DND-41 (cell line): ENCODE data around the gene IFI44.

ENCODE experiments used
- EZH2 ChIP-seq: IDR thresholded peaks from 3 replicates; pipeline ENCODE4 v1.6.1; 2012; ENCODE audit warnings: borderline replicate concordance, low read depth, mild to moderate bottlenecking, moderate library complexity, low read length, inconsistent platforms; ENCODE audit not compliant: severe bottlenecking
- TF ChIP-seq, protein P1 (sequence below): IDR thresholded peaks from 2 replicates; pipeline ENCODE4 v1.5.1; 2012; ENCODE audit warnings: borderline replicate concordance, low read length, moderate library complexity, mild to moderate bottlenecking; ENCODE audit not compliant: poor library complexity, severe bottlenecking; ENCODE audit errors: extremely low read depth

DNA sequence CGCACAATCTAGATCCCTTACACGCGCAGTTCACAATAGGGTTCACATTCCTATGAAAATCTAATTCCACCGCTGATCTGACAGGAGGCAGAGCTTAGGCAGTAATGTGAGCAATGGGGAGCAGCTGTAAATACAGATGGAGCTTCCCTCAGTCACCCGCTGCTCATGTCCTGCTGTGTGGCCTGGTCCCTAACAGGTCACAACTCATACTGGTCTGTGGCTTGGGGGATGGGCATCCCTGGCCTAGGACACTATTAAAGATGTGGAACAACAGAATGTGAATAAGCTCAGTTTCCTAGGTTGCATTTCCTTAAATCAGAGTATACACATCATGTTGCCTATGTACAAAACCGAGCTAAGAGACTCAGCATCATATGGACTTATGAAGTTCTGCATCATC is 16.2 kb downstream of the IFI44 start:
- TF ChIP-seq, protein P1, sequence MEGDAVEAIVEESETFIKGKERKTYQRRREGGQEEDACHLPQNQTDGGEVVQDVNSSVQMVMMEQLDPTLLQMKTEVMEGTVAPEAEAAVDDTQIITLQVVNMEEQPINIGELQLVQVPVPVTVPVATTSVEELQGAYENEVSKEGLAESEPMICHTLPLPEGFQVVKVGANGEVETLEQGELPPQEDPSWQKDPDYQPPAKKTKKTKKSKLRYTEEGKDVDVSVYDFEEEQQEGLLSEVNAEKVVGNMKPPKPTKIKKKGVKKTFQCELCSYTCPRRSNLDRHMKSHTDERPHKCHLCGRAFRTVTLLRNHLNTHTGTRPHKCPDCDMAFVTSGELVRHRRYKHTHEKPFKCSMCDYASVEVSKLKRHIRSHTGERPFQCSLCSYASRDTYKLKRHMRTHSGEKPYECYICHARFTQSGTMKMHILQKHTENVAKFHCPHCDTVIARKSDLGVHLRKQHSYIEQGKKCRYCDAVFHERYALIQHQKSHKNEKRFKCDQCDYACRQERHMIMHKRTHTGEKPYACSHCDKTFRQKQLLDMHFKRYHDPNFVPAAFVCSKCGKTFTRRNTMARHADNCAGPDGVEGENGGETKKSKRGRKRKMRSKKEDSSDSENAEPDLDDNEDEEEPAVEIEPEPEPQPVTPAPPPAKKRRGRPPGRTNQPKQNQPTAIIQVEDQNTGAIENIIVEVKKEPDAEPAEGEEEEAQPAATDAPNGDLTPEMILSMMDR, result no peak
- TF ChIP-seq EZH2, result no peak
